Transverse colon (tissue), 4 donors: ENCODE data around the gene NIPAL4.

Experiments
- EP300 ChIP-seq: sonication (generic); formaldehyde crosslinking; IDR thresholded peaks from one replicate; pipeline ENCODE4 v1.6.1; 2017; ENCODE audit warnings: antibody characterized with exemption, low read depth
- POLR2A ChIP-seq: fragments of 450-650 bp; IDR thresholded peaks from one replicate; pipeline ENCODE4 v1.6.1; 2016; ENCODE audit warnings: antibody characterized with exemption, mild to moderate bottlenecking, moderate library complexity
- POLR2AphosphoS5 ChIP-seq, 3 donors: sonication (generic); formaldehyde crosslinking; IDR thresholded peaks; one replicate each; pipeline ENCODE4 v1.6.1; 2016; ENCODE audit warnings: antibody characterized with exemption in 3 of 3
- TF ChIP-seq, protein P1 (sequence below), 5 experiments: fragments of 200-600 bp in 3 of 5; fragments of 450-650 bp in 2 of 5; sonication (generic) in 3 of 5; IDR thresholded peaks; 1 replicate in 2 of 5; 2 replicates in 3 of 5; pipeline ENCODE4 v1.5.1; 2016 to 2017; ENCODE audit warnings: antibody characterized with exemption in 5 of 5, inconsistent platforms in 3 of 5, mild to moderate bottlenecking in 2 of 5, moderate library complexity in 1 of 5

DNA sequence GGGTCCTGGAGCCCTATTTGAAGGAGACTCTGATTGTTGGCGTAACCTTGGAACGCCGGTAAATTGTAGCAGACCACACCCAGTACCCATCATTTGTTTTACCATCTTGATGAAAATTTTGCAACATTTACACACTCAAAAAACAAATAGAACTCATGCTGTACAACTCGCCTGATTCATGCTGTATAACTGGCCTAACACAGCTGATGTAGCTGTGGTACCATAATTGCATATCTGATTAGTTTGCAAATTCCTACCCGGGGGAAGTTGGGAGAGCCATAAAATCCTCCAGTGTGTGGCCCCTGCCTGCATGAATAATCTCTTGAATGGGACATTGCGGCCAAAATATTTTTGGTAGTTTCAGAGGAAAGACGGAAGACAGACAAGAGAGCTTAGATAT, 9.7 kb downstream of the NIPAL4 start:
- TF ChIP-seq POLR2A = no peak
- TF ChIP-seq, protein P1, sequence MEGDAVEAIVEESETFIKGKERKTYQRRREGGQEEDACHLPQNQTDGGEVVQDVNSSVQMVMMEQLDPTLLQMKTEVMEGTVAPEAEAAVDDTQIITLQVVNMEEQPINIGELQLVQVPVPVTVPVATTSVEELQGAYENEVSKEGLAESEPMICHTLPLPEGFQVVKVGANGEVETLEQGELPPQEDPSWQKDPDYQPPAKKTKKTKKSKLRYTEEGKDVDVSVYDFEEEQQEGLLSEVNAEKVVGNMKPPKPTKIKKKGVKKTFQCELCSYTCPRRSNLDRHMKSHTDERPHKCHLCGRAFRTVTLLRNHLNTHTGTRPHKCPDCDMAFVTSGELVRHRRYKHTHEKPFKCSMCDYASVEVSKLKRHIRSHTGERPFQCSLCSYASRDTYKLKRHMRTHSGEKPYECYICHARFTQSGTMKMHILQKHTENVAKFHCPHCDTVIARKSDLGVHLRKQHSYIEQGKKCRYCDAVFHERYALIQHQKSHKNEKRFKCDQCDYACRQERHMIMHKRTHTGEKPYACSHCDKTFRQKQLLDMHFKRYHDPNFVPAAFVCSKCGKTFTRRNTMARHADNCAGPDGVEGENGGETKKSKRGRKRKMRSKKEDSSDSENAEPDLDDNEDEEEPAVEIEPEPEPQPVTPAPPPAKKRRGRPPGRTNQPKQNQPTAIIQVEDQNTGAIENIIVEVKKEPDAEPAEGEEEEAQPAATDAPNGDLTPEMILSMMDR (IDR thresholded peaks at IDR 0.05) = no peak
- TF ChIP-seq POLR2AphosphoS5 (IDR thresholded peaks at IDR 0.05) = no peak
- TF ChIP-seq EP300 = no peak
